Tongue (tissue), 2 donors: ENCODE results near the gene ARSG. TPM values are rescaled to one million over a fixed set of nuclear protein-coding genes. Genes with fewer than 3 reads are reported as not detected.
A peak's percentile ranks its signal among the peaks of the same experiment; 100 is the strongest.

ENCODE experiments used
- DNase-seq: peaks from one replicate; pipeline ENCODE4 v3.0.0-alpha.2; 2015
- total RNA-seq: library from RNA; depleted of rRNA; stranded (reverse); fragments of >200 nt; gene quantifications from one replicate; pipeline ENCODE4 v1.2.3, GENCODE V29; 2014

ARSG gene
- total RNA-seq, 1 donor from 2014 or later = 21.3 TPM

GRCh38 chr17:68431661-68432071, 140.4 kb downstream of the ARSG start:
- DNase-seq = peak; percentile 60

GRCh38 chr17:68432086-68432864, 141.0 kb downstream of the ARSG start:
- no peak for DNase-seq

DNA sequence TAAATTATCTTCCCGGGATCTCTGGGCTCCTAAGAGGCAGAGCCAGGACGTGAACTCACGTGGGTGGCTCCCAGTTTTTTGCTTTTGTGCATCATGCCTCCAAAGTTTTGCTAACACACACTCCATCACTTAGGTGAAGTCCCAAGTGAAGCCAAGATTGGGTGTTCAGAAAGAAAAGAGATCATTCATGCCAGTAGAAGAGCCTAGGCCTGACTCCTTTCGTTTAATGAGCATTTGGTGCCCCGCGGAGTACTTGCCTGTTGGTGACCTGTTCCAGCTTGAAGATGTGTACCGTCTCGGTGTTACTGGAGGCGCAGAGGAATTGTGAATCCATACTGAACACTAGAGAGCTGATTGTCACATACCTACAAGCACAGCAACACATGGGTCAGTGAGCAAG, 141.9 kb downstream of the ARSG start:
- DNase-seq = no peak

DNA sequence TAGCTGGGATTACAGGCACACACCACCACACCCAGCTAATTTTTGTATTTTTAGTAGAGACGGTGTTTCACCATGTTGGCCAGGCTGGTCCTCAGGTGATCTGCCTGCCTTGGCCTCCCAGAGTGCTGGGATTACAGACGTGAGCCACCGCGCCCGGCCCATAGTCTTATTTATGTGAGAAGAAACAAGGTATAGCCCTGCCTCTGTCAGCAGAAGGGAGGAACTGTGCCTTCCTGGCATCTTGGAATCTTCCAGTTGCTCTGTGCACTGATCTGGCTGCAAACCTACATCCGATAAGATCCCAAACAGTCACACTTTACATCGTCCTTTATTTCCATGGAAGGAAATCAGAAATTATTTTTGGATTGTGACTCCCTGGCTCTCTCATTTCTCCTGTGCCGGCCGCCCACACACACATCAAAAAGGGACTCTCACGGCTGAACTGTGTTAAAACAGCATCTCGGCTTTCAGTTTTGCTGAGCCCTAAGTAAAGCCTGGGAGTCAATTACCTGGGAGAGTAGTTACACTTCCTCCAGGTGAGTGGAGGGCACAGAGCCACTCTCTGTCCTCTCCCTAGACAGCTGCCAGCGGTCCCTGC, 142.7 kb downstream of the ARSG start:
- no peak for DNase-seq

DNA sequence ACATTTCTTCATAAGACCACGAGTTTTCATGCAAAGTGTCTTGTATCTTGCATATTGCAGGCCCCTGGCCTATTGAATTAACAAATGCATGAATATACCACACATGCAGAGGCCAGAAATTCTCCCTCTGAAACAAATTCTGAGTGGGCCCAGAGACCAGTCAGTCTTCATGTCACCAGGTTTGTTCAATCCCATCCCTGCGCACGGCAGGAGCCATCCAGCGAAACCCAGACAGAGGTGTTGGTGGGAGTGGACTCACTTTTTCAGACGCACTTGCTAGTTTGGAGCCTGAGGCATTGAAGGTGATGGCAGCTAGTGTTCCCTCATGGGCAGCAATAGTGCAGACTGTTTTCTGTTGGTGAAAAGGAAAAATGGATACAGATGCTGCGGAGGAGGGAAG, 144.1 kb downstream of the ARSG start:
- DNase-seq = no peak

DNA sequence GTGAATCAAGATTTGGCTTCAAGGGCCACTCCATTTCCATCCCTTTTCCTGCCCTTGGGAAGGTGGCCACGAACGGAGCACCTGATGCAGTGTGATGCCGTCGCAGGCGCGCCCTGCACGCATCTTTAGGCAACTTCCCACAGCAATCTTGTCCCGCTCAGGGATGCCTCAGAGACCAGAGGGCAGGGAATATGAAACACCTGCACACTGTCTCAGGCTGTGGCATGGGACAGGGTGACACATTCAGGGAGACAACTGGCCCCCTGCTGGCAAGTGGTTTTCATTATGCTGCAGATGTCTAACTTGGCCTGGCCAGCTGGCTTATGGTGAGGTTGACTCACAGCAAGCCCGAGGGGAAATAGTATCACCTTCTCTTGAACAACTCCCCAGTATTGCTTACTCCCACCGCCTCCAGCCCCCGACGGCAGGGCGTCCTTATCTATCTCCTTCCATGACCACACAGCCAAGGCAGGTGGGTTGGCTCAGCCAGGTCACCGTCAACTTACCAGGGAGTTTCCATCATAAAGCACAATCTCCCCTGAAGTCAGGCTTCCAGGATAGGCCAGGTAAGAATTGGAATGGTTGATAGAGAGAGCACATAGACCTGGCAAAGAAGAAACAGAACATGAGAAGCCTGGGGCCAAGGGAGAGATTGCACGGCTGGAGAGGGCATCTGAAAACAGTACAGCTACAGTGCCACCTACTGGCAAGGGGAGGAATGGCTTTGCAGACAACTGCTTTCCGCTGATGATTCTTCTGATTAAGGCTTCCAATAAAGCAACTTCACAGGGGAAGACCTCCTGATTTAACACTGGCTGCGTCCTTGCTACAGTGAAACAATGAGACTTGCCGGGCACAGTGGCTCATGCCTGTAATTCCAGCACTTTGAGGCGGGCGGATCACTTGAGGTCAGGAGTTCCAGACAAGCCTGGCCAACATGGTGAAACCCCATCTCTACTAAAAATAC, 144.9 kb downstream of the ARSG start:
- DNase-seq = peak; percentile 88

- no peak for DNase-seq
Observed at GRCh38 chr17:68437979-68438822, 146.9 kb downstream of the ARSG start.

- DNase-seq = no peak
Observed at GRCh38 chr17:68439656-68440290, 148.5 kb downstream of the ARSG start.

- no peak for DNase-seq
Observed at GRCh38 chr17:68440526-68440925, 149.2 kb downstream of the ARSG start.

DNA sequence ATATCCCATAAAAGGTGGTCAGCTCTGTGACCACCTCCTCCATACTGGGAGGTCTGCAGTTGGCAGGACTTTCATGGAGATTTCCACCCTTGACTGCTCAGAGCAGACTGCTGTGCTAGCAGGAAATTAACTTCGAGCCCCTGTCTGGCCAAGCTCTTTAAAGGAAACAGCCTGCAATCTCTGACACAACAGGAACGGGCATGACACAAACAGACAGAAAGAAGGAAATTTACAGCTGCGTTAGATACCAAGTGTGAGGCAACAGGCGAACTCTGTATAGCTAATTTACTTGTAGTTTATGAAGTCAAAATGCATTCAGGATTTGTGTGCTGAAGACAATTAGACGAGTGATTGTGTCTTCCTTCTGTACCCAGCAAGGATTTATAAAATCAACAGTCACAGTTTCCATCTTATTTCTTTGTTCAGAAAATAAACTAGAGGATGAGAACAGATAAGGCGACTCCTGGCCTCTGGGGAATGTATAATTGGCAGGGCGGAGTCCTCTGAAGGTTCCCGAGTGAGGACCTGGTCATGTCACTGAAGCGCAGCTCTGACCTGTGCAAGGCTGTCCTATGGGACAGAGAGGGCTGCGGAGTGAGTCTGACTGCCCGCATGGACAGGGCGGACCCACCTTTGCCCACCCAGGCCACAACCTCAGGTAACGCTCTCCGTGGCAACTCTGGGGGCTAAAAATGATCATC, 149.9 kb downstream of the ARSG start:
- no peak for DNase-seq

DNA sequence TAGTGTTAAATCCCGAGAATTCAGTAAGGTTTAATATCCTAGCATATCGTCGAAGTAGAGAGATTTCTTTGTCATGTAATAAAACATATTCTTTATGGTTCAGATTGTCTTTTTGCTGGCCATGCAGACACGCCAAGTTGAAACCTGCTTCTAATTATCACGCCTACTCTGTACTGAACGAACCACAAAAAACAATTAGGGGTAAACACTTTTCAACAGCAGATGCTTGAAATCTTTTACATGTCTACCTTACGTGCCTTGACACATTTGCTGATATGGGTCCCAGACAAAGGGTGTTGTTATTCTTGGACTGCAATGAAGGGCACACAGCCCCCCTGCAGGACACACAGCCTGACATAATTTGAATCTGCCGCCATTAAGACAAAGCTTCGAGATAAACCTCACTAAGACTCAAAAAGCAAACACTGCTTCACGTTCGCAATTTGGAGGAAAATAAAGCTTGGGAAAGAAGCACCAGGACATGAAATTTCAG, 152.7 kb downstream of the ARSG start:
- peak; percentile 34 for DNase-seq

DNA sequence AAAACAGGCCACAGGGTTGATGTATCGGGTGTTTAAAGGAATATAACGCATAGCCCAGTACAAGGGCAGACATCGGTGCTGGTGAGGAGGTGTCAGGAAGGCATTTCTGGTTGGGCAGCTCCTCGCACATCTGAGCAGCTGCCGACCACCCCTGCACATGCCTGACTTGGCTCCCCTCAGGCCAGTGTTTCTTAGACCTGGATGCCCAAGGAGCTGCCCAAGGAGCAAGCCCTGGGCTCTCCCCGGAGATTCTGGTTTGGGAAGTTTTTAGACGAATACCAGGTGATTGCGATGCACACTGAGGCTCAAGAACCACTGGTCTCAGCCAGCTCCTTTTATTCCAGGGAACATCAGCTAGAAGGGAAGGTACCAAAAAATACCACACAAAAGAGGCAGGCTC, 154.4 kb downstream of the ARSG start:
- DNase-seq = no peak

DNA sequence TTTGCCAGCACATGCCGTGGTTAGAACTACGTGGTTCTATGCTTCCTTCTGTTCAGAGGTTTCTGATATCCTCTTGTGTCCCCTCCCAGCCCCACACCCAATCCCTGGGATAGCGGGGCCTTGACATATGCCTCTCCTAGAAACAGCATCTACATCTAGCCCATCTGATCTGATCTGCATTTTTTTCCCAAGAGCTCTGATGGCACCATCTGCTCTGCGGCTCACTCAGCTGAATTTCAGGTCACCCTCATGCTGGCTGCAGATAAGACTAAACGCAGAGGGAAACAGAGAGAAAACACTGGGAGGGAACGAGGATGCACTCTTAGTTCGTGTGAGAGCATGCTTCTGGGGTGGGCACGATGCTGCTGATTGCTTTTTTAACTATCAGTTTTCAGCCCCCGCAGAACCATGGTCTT, 155.3 kb downstream of the ARSG start:
- DNase-seq = no peak

GRCh38 chr17:68449021-68449739, 157.9 kb downstream of the ARSG start:
- DNase-seq = no peak

- DNase-seq = no peak
Observed at GRCh38 chr17:68450391-68450790, 159.1 kb downstream of the ARSG start.

GRCh38 chr17:68450801-68451200, 159.5 kb downstream of the ARSG start:
- DNase-seq = no peak

DNA sequence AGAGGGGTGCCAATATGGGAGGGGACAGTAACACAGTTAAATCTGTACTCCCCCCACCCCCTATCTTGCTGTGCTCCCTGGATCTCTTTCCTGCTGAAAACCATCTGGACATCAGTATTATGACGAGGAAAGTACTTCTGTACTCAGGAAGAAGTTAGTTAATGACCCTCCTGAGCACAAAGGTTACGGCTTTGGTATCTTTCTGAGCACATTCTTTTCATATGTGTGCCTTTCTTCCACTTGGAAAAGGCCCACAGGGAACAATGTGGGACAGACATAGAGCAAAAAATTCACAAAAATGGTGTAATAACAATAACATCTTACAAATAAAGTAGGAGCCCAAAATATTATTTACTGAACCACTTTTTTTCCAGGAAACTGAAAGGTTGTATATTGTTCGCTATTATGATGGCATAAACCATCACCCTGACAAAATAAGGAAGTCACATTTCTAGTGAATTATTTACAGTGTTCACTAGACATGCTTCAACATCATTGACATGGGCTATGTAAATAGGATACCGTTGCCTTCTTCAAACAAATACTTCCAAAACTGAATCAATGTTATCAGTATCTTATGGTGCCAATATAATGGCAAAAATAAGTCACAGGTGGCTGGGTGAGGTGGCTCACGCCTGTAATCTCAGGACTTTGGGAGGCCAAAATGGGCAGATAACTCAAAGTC, 160.5 kb downstream of the ARSG start:
- DNase-seq = no peak

- DNase-seq = peak; percentile 60
Observed at GRCh38 chr17:68452724-68453290, 161.5 kb downstream of the ARSG start.
